Duodenal mucosa (tissue), 2 donors: ENCODE data around the gene ZBTB40.

Experiments used
- H3K27ac ChIP-seq: one replicate; pipeline ENCODE4 v1.7.0; 2013; ENCODE audit warnings: low read depth, low read length
- H3K27me3 ChIP-seq, 2 donors: one replicate each; pipeline ENCODE4 v1.7.0; 2013; ENCODE audit warnings: low read length in 2 of 2, control low read depth in 1 of 2; ENCODE audit not compliant: insufficient read depth in 2 of 2, control insufficient read depth in 1 of 2
- H3K36me3 ChIP-seq, 2 donors: one replicate each; pipeline ENCODE4 v1.7.0; 2013; ENCODE audit warnings: low read length in 2 of 2, control low read depth in 1 of 2; ENCODE audit not compliant: insufficient read depth in 2 of 2, control insufficient read depth in 1 of 2
- H3K4me1 ChIP-seq, 2 donors: one replicate each; pipeline ENCODE4 v1.7.0; 2013; ENCODE audit warnings: low read length in 2 of 2, control low read depth in 1 of 2; ENCODE audit not compliant: insufficient read depth in 2 of 2, control insufficient read depth in 1 of 2
- H3K4me3 ChIP-seq, 2 donors: one replicate each; pipeline ENCODE4 v1.7.0; 2013; ENCODE audit warnings: low read length in 2 of 2, low read depth in 1 of 2
- H3K9ac ChIP-seq, 2 donors: one replicate each; pipeline ENCODE4 v1.7.0; 2013; ENCODE audit warnings: low read length in 2 of 2, low read depth in 1 of 2
- H3K9me3 ChIP-seq, 2 donors: one replicate each; pipeline ENCODE4 v1.7.0; 2013; ENCODE audit warnings: low read length in 2 of 2, control low read depth in 1 of 2; ENCODE audit not compliant: control insufficient read depth in 1 of 2

Gene ZBTB40

GRCh38 chr1:22487781-22488180, 36.1 kb downstream of the ZBTB40 start:
- Histone ChIP-seq H3K9ac (no peak overlapping the region), H3K27me3 (no peaks in the 10 kb centered on the region), H3K4me1 (no peaks in the 10 kb centered on the region), H3K36me3 (peaks cover 0 to 18% of the 10 kb centered on the region in 2 donors), H3K9me3 (no peaks in the 10 kb centered on the region), H3K27ac (no peak overlapping the region), H3K4me3 (no peak overlapping the region)

DNA sequence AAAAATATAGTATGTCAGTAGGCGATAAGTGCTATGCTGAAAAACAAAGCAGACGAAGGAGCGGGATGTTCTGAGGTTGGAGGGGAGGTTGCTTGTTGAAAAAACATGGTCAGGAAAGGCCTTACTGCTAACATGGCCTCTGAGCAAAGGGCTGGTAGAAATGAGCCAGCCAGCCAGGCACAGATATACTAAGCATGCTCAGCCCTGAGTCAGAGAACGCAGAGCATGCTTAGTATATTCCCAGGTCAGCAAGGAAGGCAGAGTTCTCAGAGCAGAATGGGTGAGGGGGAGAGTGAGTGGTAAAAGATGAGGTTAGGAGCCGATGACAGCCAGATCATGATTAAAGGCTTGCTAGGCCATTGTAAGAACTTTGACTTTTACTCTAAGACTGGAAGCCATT, 36.7 kb downstream of the ZBTB40 start:
- Histone ChIP-seq H3K27me3 (no peaks in the 10 kb centered on the region), H3K4me1 (no peaks in the 10 kb centered on the region), H3K4me3 (no peak overlapping the region), H3K27ac (no peak overlapping the region), H3K36me3 (peaks cover 0 to 19% of the 10 kb centered on the region in 2 donors), H3K9ac (no peak overlapping the region), H3K9me3 (no peaks in the 10 kb centered on the region)

DNA sequence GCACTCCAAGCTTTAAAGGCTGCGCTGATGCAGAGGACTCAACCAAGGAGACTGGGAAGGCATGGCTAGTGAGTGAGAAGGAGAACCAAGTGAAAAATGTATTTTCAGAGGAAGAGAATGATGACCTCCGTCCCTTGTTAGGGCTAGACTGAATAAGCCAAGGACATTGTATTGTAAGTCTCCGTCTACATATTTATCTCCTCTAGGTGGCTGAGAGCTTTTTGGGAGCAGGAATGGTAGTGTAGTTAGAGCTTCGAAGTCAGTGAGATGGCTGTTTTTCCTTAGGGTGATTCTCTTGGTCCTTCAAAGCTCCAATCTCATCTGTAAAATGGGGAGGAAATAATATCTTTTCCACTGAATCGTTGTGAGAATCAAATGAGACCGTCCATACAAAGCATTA, 37.6 kb downstream of the ZBTB40 start:
- no peaks in the 10 kb centered on the region for H3K4me1 ChIP-seq

DNA sequence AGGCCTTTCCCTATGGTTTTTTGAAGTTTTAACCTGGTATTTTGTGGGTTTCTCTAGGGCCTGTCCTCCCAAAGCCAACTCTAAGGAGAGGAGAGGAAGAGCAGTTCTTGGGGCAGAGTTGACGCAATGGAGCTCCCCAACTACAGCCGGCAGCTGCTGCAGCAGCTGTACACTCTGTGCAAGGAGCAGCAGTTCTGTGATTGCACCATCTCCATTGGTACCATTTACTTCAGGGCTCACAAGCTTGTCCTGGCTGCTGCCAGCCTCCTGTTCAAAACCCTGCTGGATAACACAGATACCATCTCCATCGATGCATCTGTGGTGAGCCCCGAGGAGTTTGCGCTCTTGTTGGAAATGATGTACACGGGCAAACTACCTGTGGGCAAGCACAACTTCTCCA, 38.2 kb downstream of the ZBTB40 start:
- no peak overlapping the region for H3K27ac ChIP-seq
- H3K9me3 ChIP-seq: no peaks in the 10 kb centered on the region
- H3K4me3 ChIP-seq: no peak overlapping the region
- peaks cover 0 to 19% of the 10 kb centered on the region in 2 donors for H3K36me3 ChIP-seq
- no peak overlapping the region for H3K9ac ChIP-seq
- H3K4me1 ChIP-seq: no peaks in the 10 kb centered on the region
- H3K27me3 ChIP-seq: no peaks in the 10 kb centered on the region

More for the DNA sequence above, 37.6 kb downstream of the ZBTB40 start:
- Histone ChIP-seq H3K4me3 (no peak overlapping the region), H3K27ac (no peak overlapping the region), H3K27me3 (no peaks in the 10 kb centered on the region), H3K9me3 (no peaks in the 10 kb centered on the region), H3K9ac (no peak overlapping the region), H3K36me3 (peaks cover 0 to 19% of the 10 kb centered on the region in 2 donors)

DNA sequence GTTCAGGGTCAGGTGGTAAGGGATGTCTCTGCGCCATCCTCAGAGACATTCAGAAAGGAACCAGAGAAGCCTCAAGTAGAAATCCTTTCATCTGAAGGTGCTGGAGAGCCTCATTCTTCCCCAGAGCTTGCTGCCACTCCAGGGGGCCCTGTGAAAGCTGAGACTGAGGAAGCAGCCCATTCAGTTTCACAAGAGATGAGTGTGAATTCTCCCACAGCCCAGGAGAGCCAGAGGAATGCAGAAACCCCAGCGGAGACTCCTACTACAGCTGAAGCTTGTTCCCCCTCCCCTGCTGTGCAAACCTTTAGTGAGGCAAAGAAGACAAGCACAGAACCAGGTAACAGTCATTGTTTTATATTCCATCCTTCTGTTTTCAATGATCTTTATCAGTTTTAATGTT, 38.7 kb downstream of the ZBTB40 start:
- Histone ChIP-seq H3K9me3 (no peaks in the 10 kb centered on the region), H3K27ac (no peak overlapping the region), H3K27me3 (no peaks in the 10 kb centered on the region), H3K4me3 (no peak overlapping the region), H3K36me3 (peaks cover 0 to 19% of the 10 kb centered on the region in 2 donors), H3K9ac (no peak overlapping the region), H3K4me1 (no peaks in the 10 kb centered on the region)

- Histone ChIP-seq H3K27ac (no peak overlapping the region), H3K9me3 (no peaks in the 10 kb centered on the region), H3K4me3 (no peak overlapping the region), H3K36me3 (peaks cover 0 to 27% of the 10 kb centered on the region in 2 donors), H3K4me1 (no peaks in the 10 kb centered on the region), H3K27me3 (no peaks in the 10 kb centered on the region), H3K9ac (no peak overlapping the region)
Measured at GRCh38 chr1:22491995-22492715, 40.5 kb downstream of the ZBTB40 start.

DNA sequence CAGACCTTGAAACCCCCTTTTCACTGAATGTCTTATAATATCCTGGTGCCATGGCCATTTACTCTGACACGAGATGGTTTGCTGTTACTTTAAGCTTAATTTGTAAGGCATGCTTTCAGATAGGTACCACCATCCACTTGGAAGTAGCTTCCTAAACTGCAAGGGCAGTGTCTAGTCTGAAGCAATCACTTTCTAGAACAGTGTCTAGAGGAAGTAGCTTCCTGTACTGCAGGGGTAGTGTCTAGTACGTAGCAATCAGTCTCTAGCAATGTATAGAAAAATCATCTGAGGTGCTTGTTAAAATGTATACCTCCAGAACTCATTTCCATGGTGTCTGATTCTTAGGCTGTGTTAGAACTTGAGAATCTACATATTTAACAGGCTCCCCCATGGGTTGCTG, 42.5 kb downstream of the ZBTB40 start:
- Histone ChIP-seq H3K4me1 (no peaks in the 10 kb centered on the region), H3K36me3 (peaks cover 0 to 27% of the 10 kb centered on the region in 2 donors), H3K9me3 (no peaks in the 10 kb centered on the region), H3K9ac (no peak overlapping the region), H3K27me3 (no peaks in the 10 kb centered on the region), H3K27ac (no peak overlapping the region), H3K4me3 (no peak overlapping the region)

DNA sequence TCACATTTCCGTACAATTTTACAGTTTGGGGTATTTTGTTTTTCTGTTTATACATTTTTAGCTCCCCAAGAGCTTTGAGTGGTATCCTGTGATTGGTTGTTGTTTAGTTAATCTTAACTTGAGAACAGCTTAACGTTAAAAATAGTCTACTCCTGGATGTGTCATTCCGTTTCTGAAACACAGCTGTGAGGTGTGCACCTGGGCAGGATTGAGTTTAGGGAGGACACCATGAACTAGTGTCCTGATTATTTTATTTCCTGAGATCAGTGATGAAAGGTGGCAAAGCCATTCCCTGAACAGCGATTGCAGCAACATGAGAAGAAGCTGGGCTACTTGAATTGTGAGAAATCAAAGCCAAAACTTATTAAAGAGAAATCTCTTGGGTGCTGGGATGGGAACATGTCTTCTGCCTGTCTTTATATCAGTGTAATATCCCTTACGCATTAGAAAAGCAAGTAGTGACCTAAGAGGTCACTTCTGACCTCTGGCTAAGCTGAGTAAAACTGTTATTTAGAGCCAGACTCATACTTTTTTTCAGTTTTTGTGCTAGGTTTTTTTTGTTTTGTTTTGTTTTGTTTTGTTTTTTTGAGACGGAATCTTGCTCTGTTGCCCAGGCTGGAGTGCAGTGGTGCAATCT, 43.4 kb downstream of the ZBTB40 start:
- H3K36me3 ChIP-seq: peaks cover 0 to 26% of the 10 kb centered on the region in 2 donors
- H3K4me1 ChIP-seq: peaks cover 1 to 2% of the 10 kb centered on the region in 2 donors
- H3K9me3 ChIP-seq: no peaks in the 10 kb centered on the region
- no peaks in the 10 kb centered on the region for H3K27me3 ChIP-seq
- no peak overlapping the region for H3K27ac ChIP-seq
- H3K9ac ChIP-seq: no peak overlapping the region
- H3K4me3 ChIP-seq: no peak overlapping the region

GRCh38 chr1:22496536-22497160, 45.0 kb downstream of the ZBTB40 start:
- Histone ChIP-seq H3K4me3 (no peak overlapping the region), H3K27ac (no peak overlapping the region), H3K36me3 (peaks cover 0 to 19% of the 10 kb centered on the region in 2 donors), H3K9ac (no peak overlapping the region), H3K4me1 (peaks cover 8% of the 10 kb centered on the region in 2 donors), H3K27me3 (no peaks in the 10 kb centered on the region), H3K9me3 (no peaks in the 10 kb centered on the region)

DNA sequence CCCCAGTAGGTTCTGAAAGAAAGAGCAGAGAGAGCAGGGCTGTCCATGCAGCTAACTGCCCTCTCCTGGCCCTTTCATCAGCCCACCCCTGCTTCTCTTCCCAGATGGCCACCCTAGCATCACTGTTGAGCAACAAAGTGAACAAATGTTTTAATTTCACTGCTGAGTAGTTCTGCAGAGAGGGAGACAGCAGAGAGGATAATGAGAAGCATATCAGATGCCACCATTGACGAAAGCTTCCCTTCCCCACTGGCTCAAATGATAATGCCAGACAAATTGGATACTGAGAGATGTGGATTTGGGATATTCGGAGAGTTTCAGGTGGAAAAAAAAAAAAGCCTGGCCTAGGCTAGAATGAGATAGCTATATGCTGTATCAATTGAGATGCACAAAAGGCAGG, 46.8 kb downstream of the ZBTB40 start:
- Histone ChIP-seq H3K9ac (no peak overlapping the region), H3K27ac (no peak overlapping the region), H3K27me3 (no peaks in the 10 kb centered on the region), H3K4me1 (peaks cover 8% of the 10 kb centered on the region in 2 donors), H3K36me3 (peaks cover 0 to 14% of the 10 kb centered on the region in 2 donors), H3K9me3 (no peaks in the 10 kb centered on the region), H3K4me3 (no peak overlapping the region)
